Suppressor macrophage treated with lipopolysaccharide for 4 hours (primary cell): ENCODE results near the gene GALNTL6.
"Not testable (repeated sequence)": the region's sequence is repeated elsewhere in the genome, so short reads cannot be mapped to it uniquely, and the experiment has no call there.

Experiments used
- DNase-seq: peaks from one replicate; pipeline ENCODE4 v3.0.0-alpha.2; 2020

Gene GALNTL6

DNA sequence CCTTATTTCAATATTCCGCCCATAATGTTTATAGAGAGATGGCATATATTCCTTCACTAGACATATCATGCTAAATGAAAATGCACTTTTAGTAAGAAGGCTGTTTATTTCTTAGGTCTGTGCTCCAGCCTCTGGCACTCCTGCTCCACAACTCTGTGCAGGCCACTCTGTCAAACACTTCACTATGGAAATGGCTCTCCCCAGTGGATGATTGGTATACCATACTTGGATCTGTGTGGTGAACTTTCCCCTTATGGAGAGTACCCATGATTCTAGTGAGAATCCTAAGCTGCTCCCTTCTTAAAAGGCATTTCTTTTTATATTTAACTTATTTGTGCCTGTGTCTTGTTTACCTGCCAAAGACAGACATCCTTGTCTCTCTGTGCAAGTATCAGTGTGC, 875.3 kb downstream of the GALNTL6 start:
- DNase-seq: no peak

DNA sequence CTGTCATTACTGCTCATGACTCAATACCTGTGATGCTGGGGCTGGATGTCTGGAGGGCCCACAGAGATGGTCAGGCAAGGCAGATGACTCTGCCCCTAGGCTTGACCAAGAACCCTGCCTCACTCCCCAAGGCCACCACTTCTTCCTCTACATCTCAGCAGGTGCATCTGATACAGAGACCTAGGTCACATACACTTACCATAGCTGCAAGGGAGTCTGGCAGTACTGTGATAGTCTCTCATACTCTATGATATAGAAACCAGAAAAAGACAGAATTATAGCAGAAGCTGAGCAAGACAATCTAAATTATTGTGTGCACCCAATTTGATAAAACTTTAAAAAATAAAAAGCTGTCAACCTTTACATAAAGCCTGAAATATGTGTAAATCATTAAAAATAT, 878.3 kb downstream of the GALNTL6 start:
- no peak for DNase-seq

DNA sequence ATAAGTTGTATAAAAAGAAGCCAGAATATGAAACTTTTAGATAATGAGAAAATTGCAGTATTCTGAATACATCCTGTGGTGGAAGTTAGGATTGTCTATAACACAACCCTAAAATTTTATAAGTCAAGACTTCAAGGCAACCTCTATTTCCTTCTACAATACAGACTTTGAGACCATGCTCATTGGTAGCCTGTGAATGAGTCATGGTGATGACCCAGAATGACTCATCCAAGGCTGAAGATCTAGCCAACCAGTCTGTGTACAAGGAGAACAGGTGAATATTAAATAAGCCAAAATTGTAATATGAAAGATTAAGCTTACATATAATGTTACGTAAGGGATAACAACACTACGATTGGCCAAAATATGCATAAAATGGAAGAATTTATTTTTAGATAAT, 879.5 kb downstream of the GALNTL6 start:
- no peak for DNase-seq

DNA sequence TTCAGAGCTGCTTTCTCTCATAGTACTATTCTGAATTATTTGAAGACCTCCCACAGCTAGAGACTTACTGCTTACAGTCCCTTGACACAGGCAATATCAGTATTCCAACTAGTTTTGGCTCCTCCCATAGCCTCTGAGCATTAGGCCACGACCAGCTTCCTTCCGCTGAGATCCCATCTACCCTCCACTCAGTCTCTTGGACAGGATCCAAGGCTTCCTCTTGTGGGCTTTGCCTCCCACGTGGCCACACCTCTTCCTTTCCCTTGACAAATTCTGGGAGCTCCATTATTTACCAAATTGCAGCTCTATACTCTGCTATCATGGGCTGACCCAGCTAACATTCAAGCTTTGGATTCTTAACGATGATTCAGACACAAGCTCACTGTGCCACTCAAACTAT, 885.1 kb downstream of the GALNTL6 start:
- no peak for DNase-seq

DNA sequence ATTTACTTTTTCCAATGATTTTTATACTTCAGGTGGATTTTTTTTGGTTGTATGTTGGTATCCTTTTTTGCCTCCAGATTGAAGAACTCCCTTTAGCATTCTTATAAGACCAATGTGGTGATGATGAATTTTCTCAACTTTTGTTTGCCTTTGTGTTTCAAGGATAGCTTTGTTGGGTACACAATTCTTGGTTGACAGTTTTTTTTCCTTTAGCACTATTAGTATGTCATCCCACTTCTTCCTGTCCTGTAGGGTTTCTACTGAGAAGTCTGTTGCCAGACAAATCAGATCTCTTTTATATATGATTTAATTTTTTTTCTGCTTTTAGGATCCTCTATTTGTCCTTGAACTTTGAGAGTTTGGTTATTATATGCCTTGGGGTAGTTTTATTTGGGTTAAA, 892.4 kb downstream of the GALNTL6 start:
- no peak for DNase-seq

DNA sequence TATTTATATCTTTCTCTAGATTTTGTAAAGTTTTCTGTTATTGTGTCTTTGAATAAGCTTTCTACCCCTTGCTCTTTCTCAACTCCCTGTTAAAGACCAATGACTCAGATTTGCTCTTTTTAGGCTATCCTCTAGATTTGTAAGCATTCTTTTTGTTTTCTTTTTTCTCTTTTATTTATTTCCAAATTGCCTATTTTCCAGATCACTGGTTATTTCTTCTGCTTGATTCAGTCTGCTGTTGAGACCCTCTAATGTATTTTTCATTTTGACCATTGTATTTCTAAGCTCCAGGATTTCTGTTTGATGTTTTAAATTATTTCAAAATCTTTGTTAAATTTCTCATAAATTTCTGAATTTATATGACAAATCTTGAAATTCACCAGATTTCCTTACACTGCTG, 892.8 kb downstream of the GALNTL6 start:
- no peak for DNase-seq

DNA sequence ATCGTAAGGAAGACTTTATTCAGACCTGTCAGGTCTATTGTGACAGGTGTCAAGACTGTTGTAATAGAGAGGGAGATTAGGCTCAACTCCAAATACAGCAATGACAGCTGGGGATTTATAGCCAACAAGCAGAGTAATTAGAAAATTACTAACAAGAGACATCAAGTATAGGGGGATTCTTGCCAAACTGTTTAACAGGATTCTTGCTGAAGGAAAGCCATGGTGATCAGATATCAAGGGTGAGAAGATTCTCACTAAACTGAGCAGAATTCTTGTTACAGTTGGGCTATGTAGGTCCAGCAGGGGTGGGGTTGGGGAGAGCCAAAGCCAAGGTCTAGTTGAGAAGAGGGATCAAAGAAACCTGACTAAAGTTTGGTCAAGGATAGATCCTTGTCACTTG, 894.4 kb downstream of the GALNTL6 start:
- no peak for DNase-seq

DNA sequence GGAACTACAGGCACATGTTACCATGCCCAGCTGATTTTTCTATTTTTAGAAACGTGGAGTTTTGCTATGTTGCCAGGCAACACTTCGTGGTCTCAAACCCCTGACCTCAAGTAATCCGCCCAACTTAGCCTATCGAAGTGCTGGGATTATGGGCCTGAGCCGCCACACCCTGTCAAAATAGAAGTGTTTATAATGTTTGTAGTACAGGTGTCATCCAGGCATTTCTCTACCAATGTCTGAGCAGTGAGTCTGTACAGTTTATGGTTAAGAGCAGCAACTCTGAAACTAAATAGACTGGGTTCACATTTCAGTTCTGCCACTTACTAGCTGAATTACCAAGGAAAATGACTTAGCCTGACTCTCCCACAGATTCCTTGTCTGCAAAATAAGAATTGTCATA, 895.0 kb downstream of the GALNTL6 start:
- no peak for DNase-seq

DNA sequence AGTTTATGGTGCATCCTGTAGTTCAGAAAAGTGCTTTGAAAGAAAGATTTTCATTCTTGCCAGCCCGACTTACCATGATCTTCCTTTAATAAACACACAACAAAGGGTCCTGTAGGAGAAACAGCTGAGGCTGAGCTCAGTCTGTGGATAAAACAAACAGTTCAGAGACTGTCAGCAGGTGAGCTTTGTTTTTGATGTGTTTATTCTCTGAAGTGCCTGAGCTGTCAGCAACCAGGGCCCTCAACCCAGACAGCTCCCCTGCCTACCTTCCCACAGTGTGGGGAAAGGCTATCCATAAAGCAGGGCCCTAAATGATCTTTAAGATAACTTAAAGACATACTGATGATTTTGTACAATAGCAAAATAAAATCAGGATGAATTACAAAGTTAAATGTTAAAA, 896.2 kb downstream of the GALNTL6 start:
- DNase-seq: no peak

DNA sequence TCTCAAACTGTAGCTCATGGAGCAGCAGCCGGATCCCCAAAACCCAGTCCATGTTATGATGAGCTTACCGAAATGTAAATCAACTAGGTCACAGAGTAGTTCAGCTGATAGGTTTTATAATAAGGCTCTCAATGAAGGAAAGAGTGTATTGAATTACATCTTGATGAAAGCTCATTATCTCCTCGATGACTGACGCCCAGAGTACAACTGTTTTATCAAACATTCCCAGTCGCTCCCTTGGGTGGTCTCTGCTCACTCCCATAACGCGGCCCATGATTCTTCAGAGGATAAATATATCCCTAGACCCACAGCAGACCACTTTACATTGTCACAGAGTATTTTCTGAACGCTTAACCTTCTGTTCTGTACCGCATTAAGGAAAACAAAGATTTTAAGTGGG, 903.1 kb downstream of the GALNTL6 start:
- no peak for DNase-seq

DNA sequence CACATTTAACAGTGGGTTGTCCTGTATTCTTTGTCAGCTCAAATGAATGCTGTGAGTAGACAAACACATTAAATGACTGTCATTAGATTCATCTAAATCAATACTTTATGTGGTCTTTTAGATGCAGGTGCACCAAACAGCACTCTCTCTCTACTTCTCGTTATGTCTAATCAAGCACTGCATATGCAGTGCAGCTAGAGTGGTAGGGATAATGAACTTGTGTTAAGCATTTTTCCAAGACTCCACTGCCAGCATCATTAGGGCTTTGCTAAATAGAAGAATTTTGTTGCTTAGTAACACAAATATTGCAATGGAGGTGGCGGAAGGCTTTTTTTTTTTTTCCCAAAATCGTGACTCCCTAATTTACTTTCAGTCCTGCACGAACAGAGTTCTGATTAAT, 908.5 kb downstream of the GALNTL6 start:
- no peak for DNase-seq

DNA sequence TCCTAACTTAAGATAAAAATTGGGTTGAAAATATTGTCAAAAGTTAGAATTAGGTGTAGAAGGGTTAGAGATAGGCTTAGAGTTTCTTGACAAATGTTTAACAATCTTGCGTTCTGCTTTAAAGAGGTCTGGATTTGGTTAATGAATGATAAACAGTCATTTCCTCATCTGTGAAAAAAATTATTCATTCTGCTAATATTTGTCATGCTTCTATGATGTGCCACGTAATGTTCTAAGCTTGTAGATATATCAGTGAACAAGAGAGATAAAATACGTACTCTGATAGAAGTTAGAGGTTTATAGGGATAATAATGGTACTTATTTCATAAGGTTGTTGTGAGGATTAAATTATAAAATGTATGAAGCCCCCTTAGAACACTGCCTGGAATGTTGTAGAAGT, 912.4 kb downstream of the GALNTL6 start:
- no peak for DNase-seq

DNA sequence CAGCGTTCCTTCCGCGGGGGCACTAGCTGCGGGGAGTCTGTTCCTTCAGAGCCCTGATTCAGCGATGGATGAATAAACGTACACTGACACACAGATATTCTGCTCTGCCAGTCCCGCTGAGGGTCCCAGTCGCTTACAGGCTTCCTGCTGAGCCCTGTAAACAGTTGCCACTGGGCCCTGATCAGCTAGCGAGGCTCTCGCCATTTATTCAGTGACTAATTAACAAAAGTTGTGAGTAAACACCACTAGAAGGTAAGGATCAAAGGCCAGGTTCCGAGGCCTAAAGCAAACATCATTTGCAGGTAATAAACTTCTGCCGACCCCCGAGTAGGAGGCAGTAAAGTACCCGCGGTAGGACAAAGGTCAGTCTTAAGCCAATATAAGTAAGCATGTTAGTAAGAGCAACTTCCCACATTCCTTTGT, 912.8 kb downstream of the GALNTL6 start:
- no peak for DNase-seq

DNA sequence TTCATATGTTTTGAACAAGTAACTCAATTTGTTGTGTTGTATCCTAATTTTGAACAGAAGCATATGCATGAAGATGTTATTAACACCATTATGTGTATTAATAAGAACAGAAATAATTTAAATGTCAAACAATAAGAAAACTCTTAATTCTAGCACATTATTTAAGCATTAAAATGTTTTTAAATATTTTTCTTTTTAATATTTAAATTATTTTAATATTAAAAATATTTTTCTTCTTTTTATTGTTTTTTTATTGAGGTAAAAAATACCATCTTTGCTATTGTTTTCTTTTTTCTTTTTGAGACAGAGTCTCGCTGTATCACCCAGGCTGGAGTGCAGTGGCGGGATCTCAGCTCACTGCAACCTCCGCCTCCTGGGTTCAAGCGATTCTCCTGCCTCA, 914.4 kb downstream of the GALNTL6 start:
- no peak for DNase-seq

DNA sequence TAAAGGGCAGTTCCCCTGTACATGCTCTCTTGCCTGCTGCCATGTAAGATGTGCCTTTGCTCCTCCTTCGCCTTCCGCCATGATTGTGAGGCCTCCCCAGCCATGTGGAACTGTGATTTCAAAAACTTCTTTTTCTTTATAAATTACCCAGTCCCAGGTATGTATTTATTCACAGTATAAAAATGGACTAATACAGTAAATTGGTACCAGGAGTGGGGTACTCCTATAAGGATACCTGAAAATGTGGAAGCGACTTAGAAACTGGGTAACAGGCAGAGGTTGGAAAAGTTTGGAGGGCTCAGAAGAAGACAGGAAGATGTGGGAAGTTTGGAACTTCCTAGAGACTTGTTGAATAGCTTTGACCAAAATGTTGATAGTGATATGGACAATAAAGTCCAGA, 920.4 kb downstream of the GALNTL6 start:
- not testable (repeated sequence) for DNase-seq

DNA sequence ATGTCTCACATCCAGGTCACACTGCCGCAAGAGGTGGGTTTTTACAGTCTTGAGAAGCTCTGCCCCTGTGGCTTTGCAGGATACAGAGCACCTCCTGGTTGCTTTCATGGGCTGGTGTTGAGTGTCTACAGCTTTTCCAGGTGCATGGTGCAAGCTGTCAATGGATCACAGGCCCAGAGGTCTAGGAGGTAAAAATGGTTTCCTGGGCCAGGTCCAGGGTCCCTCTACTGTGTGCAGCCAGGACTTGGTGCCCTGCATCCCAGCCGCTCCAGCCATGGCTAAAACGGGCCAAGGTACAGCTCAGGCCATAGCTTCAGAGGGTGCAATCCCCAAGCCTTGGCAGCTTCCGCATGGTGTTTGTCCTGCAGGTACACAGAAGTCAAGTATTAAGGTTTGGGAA, 921.4 kb downstream of the GALNTL6 start:
- DNase-seq: no peak

DNA sequence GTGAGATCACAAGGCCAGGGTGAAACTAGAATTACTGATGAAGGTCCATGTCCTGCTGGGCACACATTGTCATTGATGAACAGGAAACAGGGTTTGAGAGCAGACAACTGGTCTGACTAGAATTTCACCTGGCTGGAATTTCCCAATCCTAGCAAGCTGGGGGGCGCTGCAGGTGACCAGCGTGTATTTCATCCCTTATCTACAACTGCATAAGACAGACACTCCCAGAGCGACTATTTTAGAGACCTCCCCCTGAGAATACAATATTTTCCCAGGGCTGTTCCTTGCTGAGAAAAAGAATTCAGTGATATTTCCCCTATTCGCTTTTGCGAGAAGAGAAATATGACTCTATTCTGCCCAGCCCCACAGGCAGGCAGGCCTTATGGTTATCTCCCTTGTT, 922.8 kb downstream of the GALNTL6 start:
- DNase-seq: no peak

DNA sequence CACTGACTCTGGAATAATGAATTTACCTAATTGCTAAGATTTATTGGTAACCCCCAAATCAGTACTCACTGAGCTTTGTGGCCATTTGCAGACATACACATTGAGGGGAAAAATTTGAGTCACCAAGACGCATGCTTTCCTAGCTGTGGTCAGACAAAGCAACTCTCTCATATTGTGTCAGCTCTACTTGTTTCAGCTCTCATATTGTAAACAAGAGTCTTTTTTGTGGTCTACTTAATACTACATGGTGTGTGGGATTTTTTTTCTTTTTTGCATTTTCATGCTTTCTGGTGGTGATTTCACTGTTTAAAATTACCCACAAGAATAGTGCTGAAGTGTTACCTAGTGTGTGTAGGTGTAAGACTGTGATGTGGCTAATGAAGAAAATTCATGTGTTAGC, 927.2 kb downstream of the GALNTL6 start:
- no peak for DNase-seq

DNA sequence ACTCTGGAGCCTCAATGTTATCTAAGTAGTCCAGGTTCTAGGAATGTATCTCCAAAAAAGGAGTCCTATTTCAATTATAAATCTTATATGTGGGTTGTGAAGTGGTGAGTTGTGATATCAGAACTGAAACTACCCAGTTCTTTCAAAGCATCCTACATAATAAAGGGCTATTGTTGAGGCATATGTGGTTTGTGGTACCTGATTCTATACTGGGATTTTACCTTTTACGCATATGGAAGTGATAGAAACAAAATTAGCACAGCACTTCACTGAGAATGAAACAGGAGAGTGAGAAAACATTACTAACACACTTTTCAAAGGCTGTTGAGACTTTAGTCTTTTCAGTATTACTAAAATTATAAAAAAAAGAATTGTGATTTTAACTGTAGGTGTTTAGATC, 937.7 kb downstream of the GALNTL6 start:
- DNase-seq: no peak

DNA sequence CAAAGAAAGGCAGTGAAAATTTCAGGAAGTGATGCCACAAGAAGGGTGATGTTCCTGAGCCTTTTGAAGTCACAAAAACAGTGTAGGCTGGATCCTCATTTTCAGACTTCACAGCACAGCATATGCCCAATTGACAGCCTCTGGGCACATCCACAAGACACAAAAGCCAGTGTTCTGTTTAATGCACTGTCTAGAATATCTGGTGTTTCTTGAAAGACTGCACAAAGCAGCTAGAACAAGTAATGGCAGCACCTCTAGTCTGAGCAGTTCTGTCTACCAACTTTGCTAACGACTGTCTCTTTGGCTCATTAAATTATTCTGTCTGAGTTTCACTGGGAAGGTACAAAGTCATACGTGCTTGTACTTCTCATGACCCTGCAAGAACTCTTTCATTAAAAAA, 938.3 kb downstream of the GALNTL6 start:
- no peak for DNase-seq

DNA sequence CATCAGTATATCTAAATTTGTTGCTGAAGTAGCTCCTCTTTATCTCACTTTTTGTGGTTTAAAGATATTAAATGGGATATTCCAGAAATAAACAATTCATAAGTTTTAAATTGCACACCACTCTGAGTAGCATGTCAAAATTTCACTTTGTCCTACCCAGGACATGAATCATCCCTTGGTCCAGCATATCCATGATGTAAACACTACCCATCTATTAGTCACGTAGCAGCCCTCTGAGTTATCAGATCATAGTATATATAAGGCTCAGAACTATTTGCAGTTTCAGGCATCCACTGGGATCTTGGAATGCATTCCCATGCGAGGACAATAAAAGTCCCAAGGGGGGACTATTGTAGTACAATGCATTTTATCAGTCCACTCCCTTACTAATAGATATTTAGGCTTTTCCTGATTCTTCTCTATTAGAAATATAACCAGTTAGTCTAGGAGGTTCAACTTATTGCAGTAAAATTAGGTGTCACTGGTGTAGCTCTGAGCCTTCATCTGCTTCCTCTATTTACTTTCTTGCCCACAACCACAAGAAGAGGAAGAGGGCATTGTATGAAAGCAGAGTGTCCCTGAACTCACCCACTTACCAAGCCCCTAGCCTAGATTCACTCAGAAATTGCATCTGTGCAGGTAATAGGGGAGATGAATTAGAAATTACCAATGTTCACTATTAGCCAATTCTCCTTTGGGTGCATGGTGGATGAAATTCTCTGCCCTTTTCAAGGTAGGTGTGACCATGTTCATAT, 945.6 kb downstream of the GALNTL6 start:
- peak; percentile 49 for DNase-seq

DNA sequence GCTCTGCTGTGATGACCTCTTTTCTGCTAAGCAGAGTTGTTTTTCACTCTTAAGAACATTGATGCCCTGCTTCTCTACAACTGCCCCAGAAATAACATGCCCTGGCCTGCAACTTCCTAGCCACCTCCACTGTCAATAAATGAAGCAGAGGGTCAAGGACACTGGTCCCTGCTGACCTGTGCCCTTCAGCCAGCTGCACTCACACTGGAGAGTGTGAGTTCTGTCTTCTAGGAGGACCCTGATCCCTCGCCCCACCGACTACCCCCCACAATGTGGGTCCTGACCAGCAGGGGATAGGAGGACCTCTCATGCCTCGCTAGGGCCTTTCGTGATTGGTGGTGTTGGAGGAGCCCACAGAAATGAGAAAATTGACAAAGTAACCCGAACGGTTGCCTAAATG, 947.3 kb downstream of the GALNTL6 start:
- DNase-seq: no peak

DNA sequence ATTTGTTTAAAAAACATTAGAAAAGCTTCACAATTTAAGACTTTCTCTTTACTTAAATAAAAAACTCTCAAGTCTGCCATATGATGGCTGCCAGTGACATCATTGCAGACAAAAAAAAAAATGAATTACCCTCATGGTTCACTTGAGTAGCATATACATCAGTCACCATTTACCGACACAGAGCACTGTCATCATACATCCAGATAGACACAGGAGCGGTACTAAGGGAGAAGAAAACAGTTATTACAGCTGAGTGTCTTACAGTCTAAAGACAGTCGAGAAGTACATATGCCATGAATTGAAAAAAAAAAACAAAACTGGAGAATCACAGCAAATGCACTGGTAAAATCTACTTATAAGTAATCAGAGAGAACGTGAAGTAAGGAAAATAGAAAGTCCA, 949.7 kb downstream of the GALNTL6 start:
- no peak for DNase-seq

DNA sequence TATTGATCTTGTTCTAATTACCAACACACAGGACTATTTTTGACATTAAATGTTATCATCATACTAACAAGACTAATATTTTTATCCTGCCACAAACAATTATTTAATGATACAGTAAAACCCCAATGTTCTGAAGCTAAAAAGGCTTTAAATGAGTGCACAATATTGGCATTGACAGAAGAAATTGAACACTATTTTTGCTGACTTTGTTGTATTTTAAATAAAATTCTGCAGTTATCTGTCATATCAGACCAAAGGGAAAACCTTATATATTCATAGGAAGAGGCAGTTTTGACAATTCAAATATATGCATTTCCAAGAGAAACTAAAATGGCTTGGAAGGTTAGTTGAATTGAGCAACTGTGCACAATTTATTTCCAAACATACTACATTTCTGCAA, 957.6 kb downstream of the GALNTL6 start:
- DNase-seq: no peak

DNA sequence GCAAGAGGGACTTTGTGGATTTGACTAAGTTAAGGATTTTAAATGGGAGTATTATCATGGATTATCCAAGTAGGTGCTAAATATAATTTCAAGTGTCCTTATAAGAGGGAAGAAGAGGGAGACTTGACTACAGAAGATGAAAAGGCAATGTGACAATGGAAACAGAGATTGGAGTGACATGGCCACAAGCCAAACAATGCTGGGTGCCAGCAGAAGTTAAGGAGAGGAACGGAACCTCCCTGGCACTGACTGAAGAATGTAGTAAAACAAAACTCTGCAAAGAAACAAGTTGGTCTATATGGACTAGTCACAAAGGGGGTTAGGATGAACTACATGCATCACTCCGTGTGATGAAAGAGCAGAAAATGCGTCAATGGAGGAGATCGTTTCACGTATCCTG, 959.6 kb downstream of the GALNTL6 start:
- no peak for DNase-seq
